Measurements from ENCODE around the gene CCNB1IP1. TPM values are rescaled to one million over a fixed set of nuclear protein-coding genes. Genes with fewer than 3 reads are reported as not detected.

Gene CCNB1IP1
- total and polyA plus RNA-seq, 11 donors, result 24.5 to 99.1 (median 55.0) TPM

DNA sequence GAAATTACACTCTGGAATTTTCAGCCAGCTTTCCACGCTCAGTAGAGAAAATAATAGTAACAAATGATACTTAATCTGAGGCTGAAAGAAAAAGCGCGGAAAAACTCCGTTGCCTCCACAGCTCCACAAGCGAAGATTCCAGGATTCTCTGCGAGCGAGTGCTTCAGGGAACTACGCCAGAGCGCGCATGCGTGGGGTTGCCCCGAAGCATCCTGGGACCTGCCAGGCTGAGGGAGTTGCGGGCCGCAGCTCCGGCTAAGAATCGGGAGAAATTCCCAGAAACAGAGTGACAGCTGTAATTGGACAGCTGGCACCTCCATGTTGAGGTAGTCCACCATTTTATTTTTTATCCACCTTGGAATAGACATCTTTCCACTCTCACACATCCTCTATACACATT, 15.4 kb downstream of the CCNB1IP1 start:
- no peak for ATAC-seq
- WGBS, 4 donors, result 92 to 98% (median 97%) methylated on average over 16 of the region's 16 CpGs
- peaks cover 3 to 98% (median 89%) of the 10 kb centered on the region in 9 donors for H3K36me3 ChIP-seq
- intact Hi-C loops (cut with DNase I), result no loop called here
- no peak overlapping the region for H3K27ac ChIP-seq
- DNase-seq, result no peak
- H3K4me1 ChIP-seq, result no peaks in the 10 kb centered on the region
- no peak overlapping the region for H3K4me3 ChIP-seq
- H3K9me3 ChIP-seq, result no peaks in the 10 kb centered on the region
- no peaks in the 10 kb centered on the region for H3K27me3 ChIP-seq
- no peak for TF ChIP-seq POLR2A (IDR thresholded peaks at IDR 0.05)
- TF ChIP-seq, protein P1, sequence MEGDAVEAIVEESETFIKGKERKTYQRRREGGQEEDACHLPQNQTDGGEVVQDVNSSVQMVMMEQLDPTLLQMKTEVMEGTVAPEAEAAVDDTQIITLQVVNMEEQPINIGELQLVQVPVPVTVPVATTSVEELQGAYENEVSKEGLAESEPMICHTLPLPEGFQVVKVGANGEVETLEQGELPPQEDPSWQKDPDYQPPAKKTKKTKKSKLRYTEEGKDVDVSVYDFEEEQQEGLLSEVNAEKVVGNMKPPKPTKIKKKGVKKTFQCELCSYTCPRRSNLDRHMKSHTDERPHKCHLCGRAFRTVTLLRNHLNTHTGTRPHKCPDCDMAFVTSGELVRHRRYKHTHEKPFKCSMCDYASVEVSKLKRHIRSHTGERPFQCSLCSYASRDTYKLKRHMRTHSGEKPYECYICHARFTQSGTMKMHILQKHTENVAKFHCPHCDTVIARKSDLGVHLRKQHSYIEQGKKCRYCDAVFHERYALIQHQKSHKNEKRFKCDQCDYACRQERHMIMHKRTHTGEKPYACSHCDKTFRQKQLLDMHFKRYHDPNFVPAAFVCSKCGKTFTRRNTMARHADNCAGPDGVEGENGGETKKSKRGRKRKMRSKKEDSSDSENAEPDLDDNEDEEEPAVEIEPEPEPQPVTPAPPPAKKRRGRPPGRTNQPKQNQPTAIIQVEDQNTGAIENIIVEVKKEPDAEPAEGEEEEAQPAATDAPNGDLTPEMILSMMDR (IDR thresholded peaks at IDR 0.05), result no peak

DNA sequence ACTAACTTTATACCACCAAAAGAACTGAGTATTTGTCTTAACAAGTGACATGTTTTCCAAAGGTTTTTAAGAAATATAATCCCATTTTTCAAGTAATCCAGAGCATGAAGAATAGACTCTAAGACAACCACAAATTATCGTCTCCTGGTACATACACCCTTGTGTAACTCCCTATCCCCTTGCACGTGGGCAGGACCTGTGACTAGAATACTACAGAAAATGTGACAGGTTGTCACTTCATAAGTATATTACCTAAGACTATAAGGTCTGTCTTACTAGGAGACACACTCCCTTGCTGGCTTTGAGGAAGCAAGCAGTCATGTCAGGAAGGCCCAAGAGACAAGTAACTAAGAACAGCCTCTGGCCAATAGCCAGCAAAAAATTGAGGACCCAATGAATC, 19.1 kb downstream of the CCNB1IP1 start:
- no peaks in the 10 kb centered on the region for H3K4me1 ChIP-seq
- ATAC-seq, result no peak
- no peaks in the 10 kb centered on the region for H3K9me3 ChIP-seq
- peaks cover 3 to 78% (median 75%) of the 10 kb centered on the region in 9 donors for H3K36me3 ChIP-seq
- no peak for DNase-seq
- H3K27ac ChIP-seq, result no peak overlapping the region
- 81 to 87% (median 85%) methylated on average over 2 of the region's 2 CpGs for WGBS, 4 donors
- H3K27me3 ChIP-seq, result no peaks in the 10 kb centered on the region
- H3K4me3 ChIP-seq, result no peak overlapping the region
- intact Hi-C loops (cut with DNase I), result no loop called here
- no peak for TF ChIP-seq POLR2A (IDR thresholded peaks at IDR 0.05)
- TF ChIP-seq, protein P1 (IDR thresholded peaks at IDR 0.05), result no peak

DNA sequence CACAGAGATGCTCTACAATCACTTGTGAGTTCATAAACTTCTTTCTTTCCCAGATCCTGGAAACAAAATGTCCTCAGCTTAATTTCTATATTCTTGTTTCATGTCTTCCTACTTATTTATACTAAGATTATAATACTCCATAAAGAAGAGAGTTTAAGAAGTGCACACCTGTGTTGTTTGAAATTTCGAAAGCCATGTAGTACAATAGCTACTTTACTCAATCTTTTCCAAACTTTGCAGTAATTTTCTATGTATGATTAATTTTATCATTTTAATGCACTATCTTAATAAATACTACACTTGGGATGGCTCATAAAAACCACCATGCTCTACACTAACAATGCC, 27.0 kb downstream of the CCNB1IP1 start:
- no peaks in the 10 kb centered on the region for H3K9me3 ChIP-seq
- H3K4me1 ChIP-seq, result peaks cover 0 to 19% (median 13%) of the 10 kb centered on the region in 12 donors
- H3K4me3 ChIP-seq, result peak overlapping the region in 10 of 12 donors; percentile 62 to 89 (median 80)
- no peak for DNase-seq
- WGBS, 4 donors, result 86 to 98% (median 97%) methylated on average over 1 of the region's 1 CpG
- TF ChIP-seq, protein P1 (IDR thresholded peaks at IDR 0.05), result no peak
- TF ChIP-seq POLR2A (IDR thresholded peaks at IDR 0.05), result no peak
- intact Hi-C loops (cut with DNase I), result no loop called here
- H3K27ac ChIP-seq, result no peak overlapping the region
- no peaks in the 10 kb centered on the region for H3K27me3 ChIP-seq
- ATAC-seq, result no peak
- H3K36me3 ChIP-seq, result peaks cover 0 to 12% (median 9%) of the 10 kb centered on the region in 9 donors

DNA sequence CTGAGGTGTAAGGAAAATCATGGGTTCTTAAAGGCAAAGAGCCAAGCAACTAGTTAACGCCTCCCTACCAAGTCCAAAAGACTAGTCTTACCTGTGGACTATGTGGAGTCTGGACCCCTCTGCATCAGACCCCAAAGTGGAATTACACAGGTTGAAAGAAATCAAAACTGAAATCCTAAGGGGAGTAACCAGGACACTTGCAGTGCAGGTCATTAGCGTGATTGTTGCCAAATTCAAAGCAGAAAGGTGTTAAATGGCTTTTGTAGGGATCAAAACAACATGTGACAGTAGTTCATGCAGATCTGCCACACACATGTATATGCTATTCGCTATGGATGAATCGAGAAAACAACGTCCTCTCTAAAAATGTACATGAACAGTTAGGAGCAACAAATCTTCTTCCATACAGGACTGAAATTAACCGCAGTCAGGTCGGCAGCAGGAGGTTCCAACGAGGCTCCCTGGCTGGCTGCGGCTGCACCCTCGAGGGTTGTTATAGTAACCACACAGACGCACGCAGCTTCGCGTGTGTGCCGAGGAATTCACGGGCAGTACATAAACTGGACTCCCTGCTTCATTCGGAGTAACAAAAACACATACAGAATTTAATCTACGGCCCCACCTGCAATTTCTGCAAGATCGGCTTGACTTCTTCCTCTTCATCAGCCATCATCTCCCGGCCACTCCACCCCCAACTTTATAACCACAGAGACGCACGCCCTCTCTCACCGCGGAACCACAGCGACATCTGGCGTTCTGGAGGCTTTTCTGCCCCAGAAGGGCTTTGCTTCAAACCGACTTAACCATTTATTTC, 27.6 kb downstream of the CCNB1IP1 start, which contains the start of gene TTC5:
Gene TTC5 (minus strand): TSS at position 687 of the 814 bp plus-strand sequence. CDS start 14 bp downstream, at position 673.
- TF ChIP-seq, protein P1 (IDR thresholded peaks at IDR 0.05), result peak; percentile 86 to 97 (median 91)
- no peak for TF ChIP-seq POLR2A (IDR thresholded peaks at IDR 0.05)
- H3K27me3 ChIP-seq, result no peaks in the 10 kb centered on the region

More for the DNA sequence above, 27.6 kb downstream of the CCNB1IP1 start, which contains the start of gene TTC5:
- peaks cover 0 to 19% (median 13%) of the 10 kb centered on the region in 12 donors for H3K4me1 ChIP-seq
- peak within 1 kb of the TSS in 10 of 12 donors; percentile 20 to 70 (median 44) for H3K27ac ChIP-seq
- peak; percentile 95 to 99 (median 96) for ATAC-seq
- peak; percentile 82 to 90 (median 83) for DNase-seq
- peak within 1 kb of the TSS; percentile 56 to 89 (median 76) for H3K4me3 ChIP-seq
- no peaks in the 10 kb centered on the region for H3K9me3 ChIP-seq
- 0 to 1% (median 1%) methylated on average over 27 of the region's 27 CpGs for WGBS, 4 donors
- peaks cover 0 to 18% (median 14%) of the 10 kb centered on the region in 9 donors for H3K36me3 ChIP-seq
- intact Hi-C loops (cut with DNase I), result no loop called here
